GM18502 (cell line): ENCODE measurements around the gene CHIT1.

Experiments
- ATAC-seq: cut with Tn5 transposase; IDR thresholded peaks from one replicate; pipeline ENCODE4 v1.9.1; 2021; ENCODE audit warnings: mild to moderate bottlenecking; ENCODE audit not compliant: unreplicated experiment, poor library complexity

Gene CHIT1

GRCh38 chr1:203166192-203166940, 63.1 kb downstream of the CHIT1 start:
- no peak for ATAC-seq
